Thyroid gland (tissue), 4 donors: ENCODE data around the gene GALNTL6.

Experiments
- POLR2A ChIP-seq, 2 donors: fragments of 450-650 bp; IDR thresholded peaks; one replicate each; pipeline ENCODE4 v1.6.1; 2017; ENCODE audit warnings: antibody characterized with exemption in 2 of 2, mild to moderate bottlenecking in 2 of 2, moderate library complexity in 1 of 2
- TF ChIP-seq, protein P1 (sequence below), 6 experiments: fragments of 200-600 bp in 3 of 6; fragments of 450-650 bp in 3 of 6; sonication (generic) in 3 of 6; IDR thresholded peaks; one replicate each; pipeline ENCODE4 v1.5.1; 2016 to 2019; ENCODE audit warnings: antibody characterized with exemption in 6 of 6, mild to moderate bottlenecking in 2 of 6, inconsistent platforms in 1 of 6, moderate library complexity in 1 of 6

DNA sequence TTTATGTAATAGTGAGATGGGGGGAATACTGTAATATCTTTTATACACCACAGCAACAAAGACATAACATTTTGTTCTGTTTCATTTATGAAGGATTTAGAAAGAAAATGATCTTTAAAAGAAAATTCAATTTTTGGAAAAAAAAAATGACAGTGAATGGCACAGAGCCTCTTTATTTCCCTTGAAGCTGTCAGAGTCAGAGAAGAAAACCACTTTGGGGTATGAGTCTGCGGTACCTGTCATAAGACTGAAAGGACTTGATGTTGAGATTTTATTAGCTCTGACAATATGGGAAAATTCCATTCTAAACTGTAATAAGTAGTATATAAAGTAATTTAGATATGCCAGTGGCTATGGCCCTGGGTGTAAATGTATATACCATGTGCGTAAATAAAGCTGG, 134.8 kb downstream of the GALNTL6 start:
- TF ChIP-seq, protein P1, sequence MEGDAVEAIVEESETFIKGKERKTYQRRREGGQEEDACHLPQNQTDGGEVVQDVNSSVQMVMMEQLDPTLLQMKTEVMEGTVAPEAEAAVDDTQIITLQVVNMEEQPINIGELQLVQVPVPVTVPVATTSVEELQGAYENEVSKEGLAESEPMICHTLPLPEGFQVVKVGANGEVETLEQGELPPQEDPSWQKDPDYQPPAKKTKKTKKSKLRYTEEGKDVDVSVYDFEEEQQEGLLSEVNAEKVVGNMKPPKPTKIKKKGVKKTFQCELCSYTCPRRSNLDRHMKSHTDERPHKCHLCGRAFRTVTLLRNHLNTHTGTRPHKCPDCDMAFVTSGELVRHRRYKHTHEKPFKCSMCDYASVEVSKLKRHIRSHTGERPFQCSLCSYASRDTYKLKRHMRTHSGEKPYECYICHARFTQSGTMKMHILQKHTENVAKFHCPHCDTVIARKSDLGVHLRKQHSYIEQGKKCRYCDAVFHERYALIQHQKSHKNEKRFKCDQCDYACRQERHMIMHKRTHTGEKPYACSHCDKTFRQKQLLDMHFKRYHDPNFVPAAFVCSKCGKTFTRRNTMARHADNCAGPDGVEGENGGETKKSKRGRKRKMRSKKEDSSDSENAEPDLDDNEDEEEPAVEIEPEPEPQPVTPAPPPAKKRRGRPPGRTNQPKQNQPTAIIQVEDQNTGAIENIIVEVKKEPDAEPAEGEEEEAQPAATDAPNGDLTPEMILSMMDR (IDR thresholded peaks at IDR 0.05), result no peak
- TF ChIP-seq POLR2A (IDR thresholded peaks at IDR 0.05), result no peak
